Stimulated activated CD4-positive, alpha-beta T cell treated with anti-CD3 and anti-CD28 coated beads, Interleukin-4, amount 100 ng/mL, for 48 hours (primary cell): ENCODE measurements around the gene TRIM39.
"Not testable (repeated sequence)": the region's sequence is repeated elsewhere in the genome, so short reads cannot be mapped to it uniquely, and the experiment has no call there.

Source experiments
- DNase-seq, 2 donors: peaks; one replicate each; pipeline ENCODE4 v3.0.0-alpha.2; 2020; ENCODE audit warnings: low read depth in 2 of 2

TRIM39 gene

DNA sequence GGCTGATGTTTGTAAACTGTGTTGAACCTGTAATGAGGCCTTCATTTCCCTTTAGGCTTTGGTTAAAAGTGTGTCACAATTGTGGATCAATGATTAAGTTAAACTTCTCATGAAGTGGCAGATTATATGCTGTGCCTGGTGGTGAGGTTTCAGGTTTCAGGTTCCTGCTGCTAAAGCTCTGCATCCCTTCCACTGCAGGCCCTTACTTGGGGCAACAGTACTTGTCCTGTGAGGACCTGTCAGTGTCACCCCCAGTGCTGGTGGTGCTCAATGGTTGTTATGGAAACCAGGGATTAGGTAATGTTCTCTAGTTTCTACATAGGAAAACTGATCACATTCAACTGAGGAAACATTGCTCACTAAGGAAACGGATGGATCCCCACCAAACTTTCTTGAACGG lies 36.7 kb downstream of the TRIM39 start:
- DNase-seq, result no peak

DNA sequence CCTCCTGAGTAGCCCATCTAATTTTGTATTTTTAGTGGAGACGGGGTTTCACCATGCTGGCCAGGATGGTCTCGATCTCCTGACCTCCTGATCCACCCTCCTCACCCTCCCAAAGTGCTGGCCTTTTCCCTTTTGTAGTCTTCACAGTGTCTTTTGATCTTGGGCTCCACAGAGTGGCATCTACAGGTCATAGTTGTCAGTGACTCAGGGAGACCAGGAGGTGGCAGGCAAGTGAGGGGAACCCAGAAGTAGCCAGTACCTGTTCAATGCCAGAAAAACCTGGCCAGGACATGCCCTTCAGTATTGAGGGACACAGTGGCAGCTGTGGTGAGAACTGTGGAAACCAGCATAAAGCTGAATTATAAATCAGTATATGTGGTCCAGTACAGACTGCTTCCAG lies 37.9 kb downstream of the TRIM39 start:
- DNase-seq, result no peak

DNA sequence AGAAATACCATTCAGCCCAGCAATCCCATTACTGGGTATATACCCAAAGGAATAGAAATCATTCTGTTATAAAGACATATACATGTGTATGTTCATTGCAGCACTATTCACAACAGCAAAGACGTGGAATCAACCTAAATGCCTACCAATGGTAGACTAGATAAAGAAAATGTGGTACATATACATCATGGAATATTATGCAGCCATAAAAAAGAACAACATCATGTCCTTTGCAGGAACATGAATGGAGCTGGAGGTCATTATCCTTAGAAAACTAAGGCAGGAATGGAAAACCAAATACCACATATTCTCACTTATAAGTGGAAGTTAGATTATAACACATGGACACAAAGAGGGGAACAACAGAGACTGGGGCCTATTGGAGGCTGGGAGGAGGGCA lies 42.6 kb downstream of the TRIM39 start:
- DNase-seq, result not testable (repeated sequence)

DNA sequence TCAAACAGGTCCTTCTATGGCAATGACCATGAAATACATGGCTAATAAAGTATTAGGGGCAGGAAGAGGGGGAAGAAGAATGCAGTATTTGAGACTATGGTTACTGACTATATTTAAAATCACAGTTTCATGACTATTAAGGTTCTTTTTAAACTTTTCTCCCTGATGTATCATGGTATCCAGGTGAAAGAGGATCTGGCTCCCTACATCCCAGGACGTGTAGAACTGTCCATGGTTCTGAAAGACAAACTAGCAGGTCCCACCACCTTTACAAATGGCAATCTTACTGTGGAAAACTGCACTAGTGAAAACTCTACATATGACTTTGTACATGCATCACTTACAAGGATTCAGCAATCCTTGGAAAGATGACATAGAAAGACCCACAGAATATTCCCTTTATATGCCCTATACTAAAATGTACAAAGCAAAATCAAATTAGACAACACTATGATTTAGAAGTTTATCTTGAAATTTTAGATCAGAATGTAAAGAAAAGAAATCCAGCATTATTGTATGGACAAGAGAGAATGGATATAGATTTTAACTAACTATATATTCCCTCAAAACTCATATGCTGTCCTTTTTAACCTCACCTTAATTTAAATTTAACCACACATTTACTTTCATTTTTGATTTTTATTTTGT lies 51.7 kb downstream of the TRIM39 start:
- DNase-seq, result no peak

DNA sequence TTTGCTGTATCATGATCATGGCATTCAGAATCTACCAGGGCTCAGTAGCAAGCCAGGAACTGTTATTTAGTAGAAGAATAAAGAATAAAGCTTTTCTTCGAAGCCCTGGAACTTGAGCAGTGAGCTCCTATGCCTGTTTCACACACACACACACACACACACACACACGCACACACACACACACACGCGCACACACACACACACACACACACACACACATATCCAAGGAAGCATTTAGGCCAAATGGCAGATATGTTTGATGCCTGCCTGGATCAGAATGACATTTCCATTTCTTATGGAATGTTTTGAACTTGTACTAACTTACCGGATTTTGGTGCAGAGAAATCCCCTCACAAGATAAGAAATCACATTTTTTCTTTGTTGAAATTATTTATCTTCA lies 53.7 kb downstream of the TRIM39 start:
- no peak for DNase-seq

DNA sequence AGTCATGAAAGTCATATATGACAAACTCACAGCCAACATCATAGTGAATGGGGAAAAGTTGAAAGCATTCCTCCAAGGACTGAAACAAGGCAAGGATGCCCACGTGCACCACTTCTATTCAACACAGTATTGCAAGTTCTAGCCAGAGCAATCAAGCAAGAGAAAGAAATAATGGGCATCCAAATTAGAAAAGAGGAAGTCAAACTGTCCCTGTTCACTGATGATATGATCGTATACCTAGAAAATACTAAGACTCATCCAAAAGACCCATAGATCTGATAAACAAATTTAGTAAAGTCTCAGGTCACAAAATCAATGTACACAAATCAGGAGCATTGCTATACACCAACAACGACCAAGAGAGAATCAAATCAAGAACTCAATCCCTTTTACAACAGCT lies 59.4 kb downstream of the TRIM39 start:
- no peak for DNase-seq

DNA sequence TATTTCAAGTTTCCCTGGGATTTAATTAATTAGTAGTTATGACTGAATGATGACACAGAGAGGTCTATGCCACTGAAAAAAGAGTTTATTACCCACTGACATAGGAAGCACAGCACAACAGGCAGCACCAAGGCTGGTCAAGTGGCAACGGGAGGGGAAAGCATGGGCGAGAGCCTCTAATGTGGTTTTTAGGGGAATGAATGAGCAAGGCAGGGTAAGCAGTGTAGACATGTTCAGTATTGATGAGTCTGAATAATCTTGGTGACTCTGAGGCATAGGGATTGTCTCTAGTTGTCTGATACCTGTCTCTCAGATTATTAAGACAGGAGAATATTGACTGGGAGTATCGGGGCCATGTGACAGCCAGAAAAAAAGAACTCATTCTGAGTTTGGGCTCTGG lies 64.5 kb downstream of the TRIM39 start:
- DNase-seq, result no peak
